Measurements from ENCODE around the gene TGIF1.

The TGIF1 gene

GRCh38 chr18:3426074-3426473 lies 23.9 kb upstream of the TGIF1 start:
- H3K4me3 ChIP-seq (ENCODE audit: low read depth, low read length) = no peak overlapping the region
- DNase-seq (ENCODE audit: low read depth, low spot score) = no peak
- POLR2A ChIA-PET = no interaction called here
- no peak for TF ChIP-seq CTCF (IDR thresholded peaks at IDR 0.05; ENCODE audit: insufficient read depth, low read length, missing control alignments)
- CTCF ChIA-PET = no interaction called here

- POLR2A ChIA-PET = no interaction called here
- DNase-seq (ENCODE audit: low read depth, low spot score) = no peak
- no peak for TF ChIP-seq CTCF (IDR thresholded peaks at IDR 0.05; ENCODE audit: insufficient read depth, low read length, missing control alignments)
- H3K4me3 ChIP-seq (ENCODE audit: low read depth, low read length) = no peak overlapping the region
- CTCF ChIA-PET = no interaction called here
Measured at GRCh38 chr18:3427944-3428343, 22.0 kb upstream of the TGIF1 start.

DNA sequence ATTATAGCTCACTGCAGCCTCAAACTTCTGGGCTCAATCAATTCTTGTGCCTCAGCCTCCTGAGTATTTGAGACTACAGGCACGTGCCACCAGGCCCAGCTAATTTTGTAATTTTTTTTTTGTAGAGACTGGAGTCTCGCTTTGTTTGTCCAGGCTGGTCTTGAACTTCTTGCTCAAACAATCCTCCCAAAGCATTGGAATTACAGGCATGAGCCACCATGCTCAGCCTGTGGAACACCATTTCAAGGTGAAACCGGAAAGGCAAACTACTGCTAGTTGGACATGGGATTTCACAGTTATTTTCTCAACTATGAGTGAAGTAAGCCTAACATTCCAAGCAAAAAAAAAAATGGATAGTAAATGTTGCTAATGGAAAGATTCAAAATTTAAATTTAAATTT lies 20.9 kb upstream of the TGIF1 start:
- POLR2A ChIA-PET = no interaction called here
- TF ChIP-seq CTCF (IDR thresholded peaks at IDR 0.05; ENCODE audit: insufficient read depth, low read length, missing control alignments) = no peak
- no peak overlapping the region for H3K4me3 ChIP-seq (ENCODE audit: low read depth, low read length)
- CTCF ChIA-PET = no interaction called here
- no peak for DNase-seq (ENCODE audit: low read depth, low spot score)

DNA sequence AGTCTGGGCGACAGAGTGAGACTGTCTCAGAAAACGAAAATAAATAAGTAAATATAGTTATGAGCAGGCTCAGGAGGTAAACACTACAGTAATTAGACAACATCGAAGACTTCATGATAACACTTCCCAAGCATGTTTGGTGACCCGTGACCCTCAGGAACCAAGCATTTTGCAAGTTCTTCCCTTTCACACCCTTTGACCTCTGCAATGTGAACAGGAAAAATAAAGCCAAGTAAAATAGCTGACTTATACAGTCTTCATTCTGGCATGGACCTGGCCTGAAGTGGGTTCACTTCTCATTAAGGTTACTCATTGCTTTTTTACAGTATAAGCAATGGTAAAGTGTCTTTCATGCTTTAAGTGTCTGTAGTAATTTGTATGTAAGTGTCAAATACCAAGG lies 15.3 kb upstream of the TGIF1 start:
- no peak overlapping the region for H3K4me3 ChIP-seq (ENCODE audit: low read depth, low read length)
- POLR2A ChIA-PET = no interaction called here
- CTCF ChIA-PET = no interaction called here
- no peak for TF ChIP-seq CTCF (IDR thresholded peaks at IDR 0.05; ENCODE audit: insufficient read depth, low read length, missing control alignments)
- DNase-seq (ENCODE audit: low read depth, low spot score) = no peak

DNA sequence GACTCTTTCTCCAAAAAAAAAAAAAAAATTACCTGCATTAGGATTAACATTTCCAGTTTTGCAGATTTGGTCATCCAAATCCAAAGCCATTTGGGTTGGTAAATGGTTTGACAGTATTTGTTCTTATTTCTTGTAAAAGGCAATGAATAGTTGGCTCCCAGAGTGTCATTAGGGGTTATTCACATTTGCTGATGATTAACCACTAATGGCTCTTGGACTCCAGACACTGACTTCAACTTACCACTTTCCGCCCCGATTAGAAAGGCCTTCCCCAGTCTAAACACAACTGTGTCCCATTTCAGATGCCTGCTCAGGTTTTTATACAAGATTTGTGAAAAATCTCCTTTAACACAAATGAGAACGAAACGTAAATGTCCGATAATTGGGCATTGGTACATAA lies 9.6 kb upstream of the TGIF1 start:
- no peak for DNase-seq (ENCODE audit: low read depth, low spot score)
- no peak overlapping the region for H3K4me3 ChIP-seq (ENCODE audit: low read depth, low read length)
- CTCF ChIA-PET = interaction anchor here (2.0 kb wide), 1 partner anchor 226 kb away, joined by 8 read pairs; no protein-coding TSS in a partner anchor
- no peak for TF ChIP-seq CTCF (IDR thresholded peaks at IDR 0.05; ENCODE audit: insufficient read depth, low read length, missing control alignments)
- POLR2A ChIA-PET = no interaction called here

GRCh38 chr18:3441290-3441689 lies 8.7 kb upstream of the TGIF1 start:
- DNase-seq (ENCODE audit: low read depth, low spot score) = no peak
- POLR2A ChIA-PET = no interaction called here
- TF ChIP-seq CTCF (IDR thresholded peaks at IDR 0.05; ENCODE audit: insufficient read depth, low read length, missing control alignments) = peak; percentile 18
- CTCF ChIA-PET = interaction anchor here (1.7 to 3.9 kb wide), 4 partner anchors 144 to 225 kb away, joined by 4 to 14 read pairs (median 7); no protein-coding TSS in a partner anchor
- no peak overlapping the region for H3K4me3 ChIP-seq (ENCODE audit: low read depth, low read length)

Measured in AG04449 (cell line).